ENCODE data around the gene JPH3. TPM values are rescaled to one million over a fixed set of nuclear protein-coding genes. Genes with fewer than 3 reads are reported as not detected.

The JPH3 gene
- total RNA-seq, 1 donor from 2014 or later, result not detected

DNA sequence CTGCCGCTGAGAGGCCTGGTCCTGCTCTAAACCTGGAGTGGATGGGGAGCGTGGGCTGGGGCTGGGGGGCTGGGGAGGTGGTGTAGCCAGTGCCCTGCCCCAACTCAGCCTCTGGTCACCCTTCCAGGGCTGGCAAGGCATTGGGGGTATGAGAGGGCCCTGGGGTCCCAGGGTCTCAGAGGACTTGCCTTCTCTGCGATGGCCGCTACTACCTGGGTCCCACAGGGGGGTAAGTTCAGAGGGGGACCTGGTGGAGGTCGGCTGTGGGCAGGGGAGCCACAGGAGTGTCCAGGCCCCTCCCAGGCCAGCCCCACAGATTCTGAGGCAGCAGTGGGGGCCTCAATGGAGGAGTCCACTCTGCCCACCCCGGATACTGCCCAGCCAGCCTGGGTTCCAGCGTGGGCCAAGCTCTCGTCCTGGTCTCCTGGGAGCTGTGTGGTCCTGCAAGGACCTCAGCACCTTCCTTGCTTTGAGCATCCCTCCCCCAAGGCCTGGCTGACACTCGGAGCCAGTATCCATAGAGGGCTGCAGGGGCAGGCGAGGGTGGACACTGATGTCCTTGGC is 20.5 kb downstream of the JPH3 start:
- DNase-seq (ENCODE audit: low spot score) (no peak), ATAC-seq (no peak)

DNA sequence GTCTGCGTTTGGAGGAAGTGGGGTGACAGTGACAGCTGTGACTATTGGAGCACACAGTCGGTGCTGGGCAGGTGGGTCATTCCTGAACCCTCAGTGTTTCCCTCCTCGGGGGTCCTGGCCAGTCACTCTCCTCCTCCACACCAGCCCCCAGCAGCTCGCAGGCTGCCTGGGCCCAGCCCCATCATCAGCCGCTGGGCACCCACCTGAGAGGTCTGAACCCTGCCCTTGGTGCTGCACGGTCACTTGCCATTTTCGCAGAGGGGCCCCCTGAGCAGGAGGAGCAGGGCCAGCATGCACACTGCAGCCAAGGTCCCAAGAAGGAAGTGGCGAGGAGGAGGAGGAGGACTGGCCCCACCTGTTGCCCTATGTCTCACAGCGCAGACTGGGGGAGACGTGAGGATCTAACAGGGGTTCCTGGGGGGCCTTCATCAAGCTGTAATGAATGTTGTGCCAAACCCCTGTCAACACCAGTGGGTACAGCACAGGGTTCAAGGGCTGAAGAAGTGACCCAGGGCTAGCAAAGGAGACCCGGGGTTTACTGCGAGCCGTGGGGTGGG is 23.0 kb downstream of the JPH3 start:
- ATAC-seq (no peak), DNase-seq (ENCODE audit: low spot score) (no peak)

DNA sequence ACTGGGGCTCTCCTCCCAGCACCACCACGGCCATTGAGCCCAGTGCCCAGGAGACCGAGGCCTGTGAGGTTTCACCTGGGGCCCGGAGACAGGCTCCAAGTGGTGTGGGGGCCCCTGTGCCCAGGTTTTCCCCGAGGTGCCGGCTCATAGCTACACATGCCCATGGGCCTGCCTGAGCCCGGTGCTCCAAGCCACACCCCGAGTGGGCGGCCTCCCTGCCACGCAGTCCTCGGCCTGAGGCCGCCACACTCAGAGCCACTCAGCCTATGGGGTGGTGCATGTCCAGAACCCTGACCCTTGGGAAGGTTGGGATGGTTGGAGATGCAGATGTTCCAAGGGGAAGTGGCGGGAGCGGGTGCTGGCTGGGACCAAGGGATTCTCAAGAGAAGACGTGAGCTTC is 24.1 kb downstream of the JPH3 start:
- DNase-seq (ENCODE audit: low spot score) (no peak), ATAC-seq (no peak)

DNA sequence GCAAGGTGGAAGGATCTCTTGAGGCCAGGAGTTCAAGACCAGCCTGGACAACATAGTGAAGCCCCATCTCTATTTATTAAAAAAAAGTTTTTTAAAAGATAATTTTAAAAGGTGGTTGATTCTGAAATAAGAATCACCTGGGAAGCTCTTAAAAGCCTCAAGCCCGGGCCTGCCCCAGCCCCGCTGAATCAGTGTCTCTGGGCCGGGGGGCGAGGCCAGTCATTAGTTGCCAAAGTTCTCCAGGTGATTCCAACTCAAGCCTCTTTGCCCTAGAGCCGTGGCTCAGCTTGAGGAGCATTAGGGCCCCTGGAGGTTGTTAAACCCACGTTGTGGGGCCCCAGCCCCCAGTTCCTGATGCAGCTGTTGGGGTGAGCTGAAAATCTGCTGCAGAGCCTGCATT is 24.6 kb downstream of the JPH3 start:
- ATAC-seq, result no peak
- DNase-seq (ENCODE audit: low spot score), result no peak

DNA sequence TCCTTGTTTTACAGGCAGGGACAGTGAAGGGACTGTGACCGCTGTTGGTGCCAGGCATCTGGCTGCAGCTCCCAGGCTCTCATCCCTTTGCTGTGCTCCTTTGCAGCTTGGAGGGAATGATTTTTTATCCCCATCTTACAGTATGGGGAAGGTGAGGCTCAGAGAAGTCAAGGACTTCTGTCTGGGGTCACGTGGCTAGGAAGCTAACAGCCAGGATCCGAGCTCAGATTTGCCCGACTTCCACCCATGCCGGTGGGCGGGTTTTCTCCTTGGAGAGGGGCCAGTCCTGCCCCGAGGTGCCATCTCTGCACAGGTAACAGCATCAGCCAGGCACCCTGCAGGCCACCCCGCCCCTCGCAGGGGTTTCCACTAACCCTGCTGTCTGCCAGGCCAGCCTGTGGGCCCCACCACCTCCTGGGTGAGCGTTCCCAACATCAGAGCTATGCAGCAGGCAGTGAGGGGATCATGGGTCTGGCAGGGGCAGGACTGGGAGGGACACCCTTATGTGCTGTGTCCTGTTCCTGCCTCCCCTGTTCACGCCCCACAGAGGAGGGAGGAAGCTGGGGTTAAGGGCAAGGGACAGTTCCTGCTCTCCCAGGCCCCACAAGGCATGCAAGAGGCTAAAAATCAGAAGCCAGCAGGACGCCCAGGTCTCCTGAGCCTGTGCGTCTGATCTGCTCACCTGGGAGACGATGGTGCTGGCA is 25.4 kb downstream of the JPH3 start:
- DNase-seq (ENCODE audit: low spot score) (no peak), ATAC-seq (no peak)

DNA sequence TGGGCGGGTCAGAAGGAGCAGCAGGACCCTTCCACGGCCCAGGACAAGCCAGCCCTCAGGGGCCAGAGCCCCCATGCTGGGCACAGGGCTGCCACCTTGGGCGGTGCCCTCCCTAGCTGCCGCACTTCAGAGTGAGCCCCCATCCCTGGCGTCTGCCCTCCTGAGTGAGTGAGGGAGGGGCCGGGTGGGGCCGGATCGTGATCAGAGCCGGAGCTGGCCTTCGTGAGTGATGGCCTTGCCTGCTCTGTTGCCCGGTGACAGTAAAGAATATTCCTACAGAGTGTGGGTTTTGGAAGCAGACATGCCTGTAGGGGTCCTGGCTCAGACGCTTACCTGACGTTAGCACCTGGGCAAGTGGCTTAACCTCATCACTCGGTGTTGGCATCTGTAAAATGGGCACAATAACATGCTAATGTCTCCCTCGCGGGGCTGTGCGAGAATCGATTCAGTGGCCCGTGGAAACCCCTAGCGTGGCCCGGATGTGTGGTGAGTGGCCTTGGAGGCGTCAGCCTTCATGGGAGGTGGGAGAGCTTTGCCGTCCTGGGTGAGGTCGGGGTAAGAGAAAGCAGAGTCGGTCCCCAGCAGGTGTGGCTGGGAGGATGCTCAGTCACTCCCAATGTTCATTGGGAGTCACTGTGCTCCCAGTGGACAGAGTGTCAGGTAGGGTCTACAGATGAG is 26.1 kb downstream of the JPH3 start:
- DNase-seq (ENCODE audit: low spot score) (no peak), ATAC-seq (no peak)

DNA sequence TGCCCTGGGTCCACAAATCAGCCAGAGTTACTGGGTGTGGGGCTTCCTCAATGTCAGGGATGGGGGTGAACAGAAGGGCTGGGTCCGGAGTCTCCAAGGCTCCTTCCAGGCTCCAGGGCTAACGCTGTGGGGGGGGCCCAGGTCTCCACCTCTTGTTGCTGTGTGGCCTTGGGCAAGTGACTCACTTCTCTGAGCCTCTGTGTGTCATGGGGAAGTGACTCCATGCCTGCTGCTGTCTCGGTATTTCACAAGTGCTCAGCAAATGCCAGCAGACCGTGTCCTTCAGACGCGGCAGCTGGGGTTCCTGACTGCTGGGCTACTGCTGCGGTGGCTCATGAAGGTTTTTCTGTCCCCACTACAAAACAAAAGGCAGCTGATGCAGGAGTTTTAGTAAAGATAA is 26.6 kb downstream of the JPH3 start:
- ATAC-seq, result no peak
- DNase-seq (ENCODE audit: low spot score), result no peak

DNA sequence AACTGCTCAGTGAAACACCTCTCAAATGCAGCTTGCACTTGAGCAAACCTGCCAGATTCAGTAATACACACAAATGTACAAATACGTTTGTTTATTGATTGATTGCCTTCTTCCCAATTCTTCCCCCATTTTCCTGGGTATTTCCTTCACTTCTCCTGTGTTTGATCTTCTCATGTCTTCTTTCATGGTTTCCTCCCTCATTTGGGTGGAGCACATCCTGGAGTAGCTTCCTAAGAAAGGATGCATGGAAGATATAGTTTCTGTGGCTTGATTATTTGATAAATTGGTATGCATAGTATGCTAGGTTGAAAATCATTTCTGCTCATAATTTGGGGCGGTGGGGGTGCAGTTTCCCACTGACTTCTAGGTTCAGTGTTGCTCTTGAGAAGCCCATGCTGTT is 28.8 kb downstream of the JPH3 start:
- no peak for ATAC-seq

DNA sequence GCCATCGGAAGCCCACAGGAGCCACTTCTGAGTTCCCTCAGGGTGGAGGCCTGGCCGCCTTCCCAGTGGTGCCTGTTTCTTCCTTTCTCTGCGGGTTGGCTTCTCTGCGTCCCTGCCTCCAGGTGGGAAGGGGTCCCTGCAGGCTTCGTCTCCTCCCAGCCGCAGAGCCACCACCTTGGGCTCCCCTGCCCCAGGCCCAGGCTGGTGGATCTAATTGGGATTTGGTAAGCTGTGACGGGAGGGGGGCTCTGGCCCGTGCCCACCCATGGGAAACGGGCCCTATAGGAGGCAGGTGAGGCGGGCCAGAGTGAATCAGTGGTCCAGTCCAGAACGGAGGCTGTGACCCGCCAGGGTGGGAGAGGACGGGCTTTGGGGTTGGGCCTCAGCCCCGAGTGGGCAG is 32.1 kb downstream of the JPH3 start:
- DNase-seq (ENCODE audit: low spot score), result no peak
- ATAC-seq, result no peak

More for the DNA sequence above, 28.8 kb downstream of the JPH3 start:
- DNase-seq (ENCODE audit: low spot score), result no peak

DNA sequence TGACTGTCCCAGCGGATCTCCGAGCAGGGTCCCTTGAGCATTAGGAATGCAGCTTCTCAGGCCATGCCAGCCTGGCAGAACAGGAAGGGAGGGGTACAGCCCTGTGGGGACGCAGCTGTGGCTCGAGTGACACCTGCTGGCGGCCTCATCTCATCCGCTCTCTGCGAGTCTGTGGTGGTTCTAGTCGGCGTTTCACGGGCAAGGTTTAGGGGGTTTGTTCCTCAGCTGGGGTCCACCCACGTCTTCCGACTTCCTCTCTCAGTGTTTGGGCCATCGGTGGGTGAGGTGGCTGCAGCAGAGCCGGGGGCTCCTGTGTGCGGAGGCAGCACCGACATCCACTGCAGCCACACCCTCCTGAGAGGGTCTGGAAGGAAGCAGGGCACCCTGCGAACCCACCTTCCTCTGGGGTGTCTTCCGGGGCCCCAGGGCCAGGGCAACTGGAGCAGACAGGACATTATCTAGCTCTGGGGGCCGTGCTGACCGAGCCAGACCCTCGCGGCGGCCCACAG is 33.3 kb downstream of the JPH3 start:
- DNase-seq (ENCODE audit: low spot score) (peak; percentile 61), ATAC-seq (peak; percentile 81)

DNA sequence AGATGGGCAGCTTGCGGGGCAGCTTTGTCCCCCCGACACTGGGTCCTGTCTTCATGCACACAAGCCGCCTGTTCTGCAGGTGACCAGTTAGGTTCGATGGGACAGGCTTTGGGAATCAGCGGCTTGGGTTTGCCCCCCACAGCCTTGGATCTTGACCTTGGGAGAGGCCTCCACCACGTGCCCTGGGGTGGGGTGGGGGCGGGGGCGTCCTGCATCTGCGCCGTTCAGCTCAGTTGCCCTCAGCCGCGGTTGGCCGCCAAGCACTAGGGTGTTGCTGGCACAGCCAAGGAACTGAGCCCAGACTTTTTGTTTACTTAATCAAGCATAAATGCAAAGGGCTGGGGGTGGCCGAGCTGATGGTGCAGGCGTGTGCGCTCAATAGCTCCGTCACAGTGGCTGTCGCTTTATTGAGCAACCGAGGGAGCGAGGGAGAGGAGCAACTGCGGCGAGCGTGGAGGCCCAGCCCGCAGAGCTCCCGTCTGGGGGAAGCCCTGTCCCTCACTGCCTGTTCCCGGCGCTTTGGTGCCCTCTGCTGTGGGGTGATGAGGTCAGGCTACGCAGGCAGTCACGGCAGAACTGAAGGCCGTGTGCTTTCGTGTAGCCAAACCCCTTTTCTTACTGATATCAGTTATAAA is 33.9 kb downstream of the JPH3 start:
- peak; percentile 87 for DNase-seq (ENCODE audit: low spot score)
- peak; percentile 96 for ATAC-seq

DNA sequence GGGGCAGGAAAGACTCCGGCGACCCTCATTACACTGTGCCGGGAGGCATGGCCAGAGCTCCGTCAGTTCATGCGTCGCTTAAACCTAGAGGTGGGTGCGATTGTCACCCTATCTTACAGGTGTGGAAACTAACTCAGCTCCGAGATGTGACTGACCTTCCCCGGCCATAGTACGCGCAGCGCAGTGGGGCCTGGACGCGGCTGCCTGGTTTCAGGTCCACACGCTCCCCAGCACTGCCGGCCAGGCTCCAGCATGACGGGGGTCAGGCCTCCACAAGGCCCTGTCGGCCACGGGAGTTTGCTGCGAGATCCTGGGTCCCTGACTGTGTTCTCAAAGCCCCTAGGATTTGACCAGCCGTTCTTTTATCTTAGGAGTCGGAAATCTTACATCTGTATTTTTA is 34.4 kb downstream of the JPH3 start:
- DNase-seq (ENCODE audit: low spot score), result no peak
- ATAC-seq, result no peak

DNA sequence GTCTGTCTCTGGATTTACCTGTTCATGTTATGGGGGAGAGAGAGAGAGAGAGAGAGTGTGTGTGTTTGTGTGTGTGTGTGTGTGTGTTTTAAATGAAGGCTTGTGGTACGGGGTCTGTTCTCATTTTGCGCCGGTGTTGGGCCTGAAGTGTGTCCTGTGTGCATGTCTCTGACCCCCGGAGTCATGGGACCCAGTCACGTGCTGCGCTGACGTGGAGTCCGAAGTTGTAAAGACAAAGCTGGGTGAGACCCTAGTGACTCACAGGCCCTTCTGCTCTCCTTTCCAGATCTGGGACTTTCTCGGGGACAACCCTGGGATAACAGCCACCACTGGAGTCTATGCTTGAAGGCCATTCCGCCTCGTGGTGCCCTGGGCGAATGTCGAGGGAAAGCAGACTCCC is 35.0 kb downstream of the JPH3 start:
- no peak for DNase-seq (ENCODE audit: low spot score)

DNA sequence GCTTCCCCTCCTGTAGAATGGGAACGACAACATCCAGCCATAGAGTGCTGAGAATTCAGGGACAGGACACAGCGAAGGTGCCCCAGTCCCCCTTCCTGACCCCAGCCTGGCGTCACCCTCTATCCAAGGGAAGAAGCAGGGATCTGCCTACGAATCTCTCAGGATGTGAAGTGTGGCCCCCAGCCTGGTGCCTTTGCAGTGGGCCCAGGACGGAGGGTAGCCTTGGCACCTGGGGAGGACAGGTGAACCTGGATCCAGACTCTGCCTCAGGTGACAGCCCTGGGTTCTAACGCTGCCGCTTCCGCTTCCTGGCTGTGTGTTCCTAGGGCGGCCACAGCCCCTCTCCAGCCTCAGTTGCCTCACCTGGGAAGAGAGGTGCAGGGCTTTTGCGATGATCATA is 36.4 kb downstream of the JPH3 start:
- no peak for ATAC-seq
- DNase-seq (ENCODE audit: low spot score), result no peak

More for the DNA sequence above, 35.0 kb downstream of the JPH3 start:
- no peak for ATAC-seq

DNA sequence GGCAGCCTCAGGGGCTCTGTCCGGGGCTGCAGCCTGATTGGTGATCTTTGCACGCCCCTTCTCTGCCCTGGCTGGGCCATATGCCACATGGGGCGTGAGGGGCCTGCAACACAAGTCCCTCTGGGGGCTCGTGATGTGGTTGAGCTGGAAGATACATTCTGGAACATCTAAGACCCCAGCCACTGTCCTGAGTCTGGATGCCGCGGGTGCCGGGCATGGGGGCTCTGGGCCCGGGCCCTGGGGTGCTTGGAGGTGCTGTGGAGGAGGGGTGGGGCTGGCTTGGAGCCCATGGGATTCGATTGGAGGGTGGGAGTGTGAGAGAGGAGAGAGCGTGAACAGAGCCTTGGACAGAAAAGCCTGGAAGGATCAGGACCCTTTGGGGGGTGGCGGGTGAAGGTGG is 39.4 kb downstream of the JPH3 start:
- ATAC-seq, result no peak
- no peak for DNase-seq (ENCODE audit: low spot score)

DNA sequence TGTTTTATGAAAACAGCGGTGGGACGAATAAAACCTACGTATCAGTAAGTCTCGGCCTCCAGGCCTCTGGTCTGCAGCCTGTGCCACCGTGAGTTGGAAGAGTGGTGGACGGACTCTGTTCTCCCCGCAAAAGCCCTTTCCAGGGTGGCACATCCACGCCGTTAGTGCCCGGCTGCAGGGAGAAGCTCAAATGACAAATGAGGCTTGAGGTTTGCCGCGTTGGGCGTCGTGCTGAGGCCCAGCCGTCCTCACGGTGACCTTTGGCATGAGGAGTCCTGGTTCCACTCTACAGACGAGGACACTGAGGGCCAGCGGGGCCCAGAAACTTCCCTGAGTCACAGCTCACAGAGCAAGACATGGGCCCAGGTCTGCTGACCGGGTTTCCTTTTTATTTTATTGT is 40.2 kb downstream of the JPH3 start:
- ATAC-seq (no peak), DNase-seq (ENCODE audit: low spot score) (no peak)

DNA sequence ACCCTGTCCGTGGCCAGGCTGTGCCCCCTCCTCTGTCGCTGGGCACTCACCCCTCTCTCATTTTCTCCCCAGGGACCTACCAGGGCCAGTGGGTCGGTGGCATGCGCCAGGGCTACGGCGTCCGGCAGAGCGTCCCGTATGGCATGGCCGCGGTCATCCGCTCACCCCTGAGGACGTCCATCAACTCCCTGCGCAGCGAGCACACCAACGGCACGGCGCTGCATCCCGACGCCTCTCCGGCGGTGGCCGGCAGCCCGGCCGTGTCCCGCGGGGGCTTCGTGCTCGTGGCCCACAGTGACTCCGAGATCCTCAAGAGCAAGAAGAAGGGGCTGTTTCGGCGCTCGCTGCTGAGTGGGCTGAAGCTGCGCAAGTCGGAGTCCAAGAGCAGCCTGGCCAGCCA is 41.9 kb downstream of the JPH3 start:
- DNase-seq (ENCODE audit: low spot score) (no peak), ATAC-seq (no peak)

DNA sequence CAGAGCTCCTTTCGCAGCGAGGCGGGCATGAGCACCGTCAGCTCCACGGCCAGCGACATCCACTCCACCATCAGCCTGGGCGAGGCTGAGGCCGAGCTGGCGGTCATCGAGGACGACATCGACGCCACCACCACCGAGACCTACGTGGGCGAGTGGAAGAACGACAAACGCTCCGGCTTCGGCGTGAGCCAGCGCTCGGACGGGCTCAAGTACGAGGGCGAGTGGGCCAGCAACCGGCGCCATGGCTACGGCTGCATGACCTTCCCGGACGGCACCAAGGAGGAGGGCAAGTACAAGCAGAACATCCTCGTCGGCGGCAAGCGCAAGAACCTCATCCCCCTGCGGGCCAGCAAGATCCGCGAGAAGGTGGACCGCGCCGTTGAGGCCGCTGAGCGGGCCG is 42.3 kb downstream of the JPH3 start:
- no peak for DNase-seq (ENCODE audit: low spot score)
- no peak for ATAC-seq

DNA sequence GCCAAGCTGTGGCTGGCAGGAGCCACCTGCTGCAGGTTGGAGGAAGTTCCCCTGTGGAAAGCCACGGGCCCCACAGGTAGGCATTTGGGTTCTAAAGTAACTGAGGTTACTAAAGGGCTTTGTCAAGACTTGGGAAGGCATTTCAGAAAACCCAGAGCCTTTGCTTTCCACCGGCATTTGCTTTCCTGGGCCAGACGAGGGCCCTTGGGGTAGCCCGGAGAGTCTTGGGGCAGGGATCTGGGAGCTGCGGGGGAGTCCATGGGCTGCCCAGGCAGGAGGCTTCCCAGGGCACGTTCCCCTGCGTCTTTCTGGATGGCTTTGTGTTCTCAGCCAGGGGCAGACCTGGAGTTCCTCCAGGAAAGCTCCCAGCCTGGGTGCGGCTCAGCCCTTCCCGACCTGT is 43.5 kb downstream of the JPH3 start:
- no peak for ATAC-seq
- DNase-seq (ENCODE audit: low spot score), result no peak

DNA sequence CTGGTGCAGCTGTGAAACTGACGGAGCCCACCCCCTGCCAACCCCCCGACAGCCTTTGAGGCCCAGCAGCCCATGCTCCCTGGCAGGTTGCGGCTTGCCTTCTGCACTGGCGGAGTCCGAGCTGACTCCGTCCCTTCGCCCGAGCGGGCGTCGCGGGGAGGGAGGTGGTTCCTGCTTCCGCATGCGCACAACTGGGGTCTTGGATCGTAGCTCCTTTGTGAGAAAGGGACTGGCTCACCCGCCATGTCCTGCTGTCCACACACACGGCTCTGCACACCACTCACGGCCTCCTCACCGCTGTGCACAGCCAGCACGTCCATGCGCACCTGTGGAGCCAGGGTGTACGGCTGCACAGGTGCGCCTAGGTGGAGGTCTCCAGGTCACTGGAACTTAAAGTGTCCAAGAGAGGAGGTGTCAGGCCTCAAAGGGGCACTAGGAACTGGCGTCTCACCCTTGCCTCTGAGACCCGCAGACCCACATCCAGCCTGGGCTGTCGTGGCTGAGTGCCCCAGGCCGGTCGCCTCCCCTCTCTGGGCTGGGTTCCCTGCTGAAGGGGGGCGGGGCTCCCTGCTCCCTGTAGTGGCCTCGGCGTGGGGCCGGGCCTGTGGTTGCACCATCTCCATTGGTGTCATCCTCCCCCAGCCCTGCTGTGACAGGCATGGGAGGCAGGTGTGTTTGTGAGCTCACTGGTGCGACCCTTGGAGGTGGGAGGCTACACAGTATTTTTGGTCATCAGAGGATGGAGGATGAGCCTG is 45.3 kb downstream of the JPH3 start:
- ATAC-seq (no peak), DNase-seq (ENCODE audit: low spot score) (no peak)

DNA sequence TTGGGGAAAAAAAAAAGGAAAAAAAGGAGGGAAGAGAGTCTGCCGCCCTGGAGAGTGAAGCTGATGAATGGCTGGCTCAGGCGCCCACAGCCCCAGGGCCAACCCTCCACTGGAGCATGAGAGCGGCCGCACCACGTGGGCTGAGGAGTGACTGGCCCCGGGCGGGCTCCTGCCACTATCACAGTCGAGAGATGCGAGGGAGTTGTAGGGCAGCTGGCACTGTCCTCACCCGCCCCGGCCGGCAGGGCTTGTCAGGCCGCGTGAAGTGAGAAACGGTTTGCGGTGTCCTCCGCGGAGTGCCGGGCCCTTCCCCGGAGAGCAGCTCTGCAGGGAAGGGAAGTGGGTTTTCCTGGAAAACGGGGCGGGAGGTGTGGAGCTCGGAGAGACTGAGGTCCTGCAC is 45.9 kb downstream of the JPH3 start:
- ATAC-seq, result no peak

More for the DNA sequence above, 45.9 kb downstream of the JPH3 start:
- DNase-seq (ENCODE audit: low spot score), result no peak

All from left lobe of liver (tissue), 2 donors.